ENCODE results near the gene KCNJ4.
"Not testable (repeated sequence)": the region's sequence is repeated elsewhere in the genome, so short reads cannot be mapped to it uniquely, and the experiment has no call there.

KCNJ4 gene

GRCh38 chr22:38383417-38383816, 71.6 kb downstream of the KCNJ4 start:
- peaks cover 4% of the 10 kb centered on the region for H3K27me3 Mint-ChIP-seq
- H3K27ac Mint-ChIP-seq = no peak overlapping the region
- no peak overlapping the region for H3K4me3 Mint-ChIP-seq
- H3K36me3 Mint-ChIP-seq = peaks cover 5% of the 10 kb centered on the region
- no peaks in the 10 kb centered on the region for H3K9me3 Mint-ChIP-seq (ENCODE audit: low read depth)
- no peaks in the 10 kb centered on the region for H3K4me1 Mint-ChIP-seq (ENCODE audit: low read depth)

- H3K9me3 Mint-ChIP-seq (ENCODE audit: low read depth); H3K4me1 Mint-ChIP-seq (ENCODE audit: low read depth); H3K27ac Mint-ChIP-seq; H3K4me3 Mint-ChIP-seq; H3K27me3 Mint-ChIP-seq; H3K36me3 Mint-ChIP-seq: not testable (repeated sequence)
These were observed 73.6 kb downstream of the KCNJ4 start for GRCh38 chr22:38381371-38381770.

Measured in activated naive CD8-positive, alpha-beta T cell (primary cell).